Endothelial cell (in vitro differentiated cells): ENCODE measurements around the gene LUZP2. TPM values are rescaled to one million over a fixed set of nuclear protein-coding genes. Genes with fewer than 3 reads are reported as not detected.

Experiments used
- DNase-seq: peaks from one replicate; pipeline ENCODE4 v3.0.0; 2021; ENCODE audit warnings: low spot score
- H3K27ac Mint-ChIP-seq: one replicate; pipeline ENCODE4 v1.8.0; 2021; ENCODE audit warnings: mixed read lengths, inconsistent platforms; ENCODE audit not compliant: unreplicated experiment
- H3K27me3 Mint-ChIP-seq: one replicate; pipeline ENCODE4 v1.8.0; 2021; ENCODE audit warnings: mild to moderate bottlenecking, moderate library complexity, mixed read lengths, inconsistent platforms; ENCODE audit not compliant: unreplicated experiment
- H3K36me3 Mint-ChIP-seq: one replicate; pipeline ENCODE4 v1.8.0; 2021; ENCODE audit warnings: mild to moderate bottlenecking, low read depth, mixed read lengths, inconsistent platforms; ENCODE audit not compliant: unreplicated experiment
- H3K4me1 Mint-ChIP-seq: one replicate; pipeline ENCODE4 v1.8.0; 2021; ENCODE audit warnings: mild to moderate bottlenecking, mixed read lengths, inconsistent platforms; ENCODE audit not compliant: unreplicated experiment
- H3K4me3 Mint-ChIP-seq: one replicate; pipeline ENCODE4 v1.8.0; 2021; ENCODE audit warnings: mild to moderate bottlenecking, mixed read lengths, inconsistent platforms; ENCODE audit not compliant: unreplicated experiment
- H3K9me3 Mint-ChIP-seq: one replicate; pipeline ENCODE4 v1.8.0; 2021; ENCODE audit warnings: mixed read lengths, inconsistent platforms; ENCODE audit not compliant: unreplicated experiment
- CTCF ChIP-seq: fragments of 200-600 bp; sonication (generic); IDR thresholded peaks from one replicate; pipeline ENCODE4 v1.5.0; 2021; ENCODE audit warnings: antibody characterized with exemption; ENCODE audit not compliant: unreplicated experiment
- total RNA-seq: library from RNA; stranded (reverse); fragmentation: NEBNext Ultra II Directional; extraction: Animal tissue kit (Norgen Biotek cat#: 25700); gene quantifications from one replicate; pipeline ENCODE4 v1.2.1, GENCODE V29; 2021; ENCODE audit not compliant: unreplicated experiment

LUZP2 gene
- total RNA-seq, 1 donor from 2014 or later, result 0.10 TPM

- H3K4me3 Mint-ChIP-seq, result no peak overlapping the region
- no peak overlapping the region for H3K27ac Mint-ChIP-seq
- H3K9me3 Mint-ChIP-seq, result no peaks in the 10 kb centered on the region
- peaks cover 3% of the 10 kb centered on the region for H3K4me1 Mint-ChIP-seq
- no peaks in the 10 kb centered on the region for H3K36me3 Mint-ChIP-seq
- H3K27me3 Mint-ChIP-seq, result peaks cover 1% of the 10 kb centered on the region
- TF ChIP-seq CTCF, result no peak
- DNase-seq, result no peak
Measured at GRCh38 chr11:24622262-24622661, 125.4 kb downstream of the LUZP2 start.

- no peak overlapping the region for H3K27ac Mint-ChIP-seq
Measured at GRCh38 chr11:24623121-24623520, 126.3 kb downstream of the LUZP2 start.

GRCh38 chr11:24624432-24624831, 127.6 kb downstream of the LUZP2 start:
- DNase-seq, result no peak
- no peak for TF ChIP-seq CTCF
- no peaks in the 10 kb centered on the region for H3K9me3 Mint-ChIP-seq
- H3K36me3 Mint-ChIP-seq, result no peaks in the 10 kb centered on the region
- H3K4me3 Mint-ChIP-seq, result no peak overlapping the region
- peaks cover 1% of the 10 kb centered on the region for H3K27me3 Mint-ChIP-seq
- H3K27ac Mint-ChIP-seq, result no peak overlapping the region
- H3K4me1 Mint-ChIP-seq, result peaks cover 3% of the 10 kb centered on the region

More at GRCh38 chr11:24623121-24623520, 126.3 kb downstream of the LUZP2 start:
- H3K4me1 Mint-ChIP-seq, result peaks cover 3% of the 10 kb centered on the region
- peaks cover 1% of the 10 kb centered on the region for H3K27me3 Mint-ChIP-seq
- TF ChIP-seq CTCF, result no peak
- no peaks in the 10 kb centered on the region for H3K36me3 Mint-ChIP-seq
- DNase-seq, result no peak
- H3K9me3 Mint-ChIP-seq, result no peaks in the 10 kb centered on the region
- no peak overlapping the region for H3K4me3 Mint-ChIP-seq

- TF ChIP-seq CTCF, result no peak
- Mint-ChIP-seq H3K27ac (no peak overlapping the region), H3K4me1 (peaks cover 3% of the 10 kb centered on the region), H3K4me3 (no peak overlapping the region), H3K27me3 (peaks cover 1% of the 10 kb centered on the region), H3K36me3 (no peaks in the 10 kb centered on the region), H3K9me3 (no peaks in the 10 kb centered on the region)
- DNase-seq, result no peak
Measured at GRCh38 chr11:24625975-24626374, 129.1 kb downstream of the LUZP2 start.

- Mint-ChIP-seq H3K36me3 (no peaks in the 10 kb centered on the region), H3K4me1 (peaks cover 9% of the 10 kb centered on the region), H3K9me3 (no peaks in the 10 kb centered on the region), H3K27me3 (peaks cover 1% of the 10 kb centered on the region), H3K27ac (no peak overlapping the region), H3K4me3 (no peak overlapping the region)
- TF ChIP-seq CTCF, result no peak
- no peak for DNase-seq
Measured at GRCh38 chr11:24628224-24628776, 131.4 kb downstream of the LUZP2 start.
